Fibroblast of skin of scalp (primary cell): ENCODE measurements around the gene SPTBN4.
"Not testable (repeated sequence)": the region's sequence is repeated elsewhere in the genome, so short reads cannot be mapped to it uniquely, and the experiment has no call there.

Source experiments
- DNase-seq: peaks from one replicate; pipeline ENCODE4 v3.0.0-alpha.2; 2013

The SPTBN4 gene

GRCh38 chr19:40621283-40621682, 154.5 kb downstream of the SPTBN4 start:
- no peak for DNase-seq

- no peak for DNase-seq
These were observed 155.4 kb downstream of the SPTBN4 start for GRCh38 chr19:40621966-40622772.

- DNase-seq, result no peak
These were observed 155.9 kb downstream of the SPTBN4 start for GRCh38 chr19:40622773-40623075.

- peak; percentile 84 for DNase-seq
These were observed 156.8 kb downstream of the SPTBN4 start for GRCh38 chr19:40623403-40624251.

- not testable (repeated sequence) for DNase-seq
These were observed 157.8 kb downstream of the SPTBN4 start for GRCh38 chr19:40624369-40625153.

- DNase-seq, result no peak
These were observed 158.8 kb downstream of the SPTBN4 start for GRCh38 chr19:40625406-40626120.
